ENCODE data around the gene RIPOR2.

RIPOR2 gene

DNA sequence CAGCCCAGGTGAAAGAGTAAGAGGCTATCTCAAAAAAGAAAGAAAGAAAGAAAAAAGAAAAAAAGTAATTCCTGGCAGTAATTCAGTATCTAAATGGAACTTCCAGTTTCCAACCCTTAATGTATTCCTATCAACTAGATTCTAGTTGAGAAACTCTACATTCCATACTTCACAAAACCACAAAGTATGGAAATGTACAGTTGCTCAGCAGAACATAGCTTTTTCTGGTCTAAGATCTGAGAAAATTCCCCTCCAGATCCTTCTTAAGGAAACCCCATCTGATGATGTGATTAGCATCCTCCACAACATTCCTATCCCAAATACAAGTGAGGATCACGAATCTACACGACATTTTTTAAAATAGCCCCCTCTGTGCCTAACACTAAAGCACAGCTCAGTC is 140.7 kb downstream of the RIPOR2 start:
- no peak for TF ChIP-seq GATA2 (IDR thresholded peaks at IDR 0.05; ENCODE audit: low read depth, low read length)
- TF ChIP-seq GATA3 (IDR thresholded peaks at IDR 0.05; ENCODE audit: low read depth, low read length): no peak

- TF ChIP-seq GATA2 (IDR thresholded peaks at IDR 0.05; ENCODE audit: low read depth, low read length): no peak
- TF ChIP-seq GATA3 (IDR thresholded peaks at IDR 0.05; ENCODE audit: low read depth, low read length): no peak
These were observed 147.6 kb downstream of the RIPOR2 start for GRCh38 chr6:24788031-24788665.

- TF ChIP-seq GATA2 (IDR thresholded peaks at IDR 0.05; ENCODE audit: low read depth, low read length) (no peak), GATA3 (IDR thresholded peaks at IDR 0.05; ENCODE audit: low read depth, low read length) (no peak)
These were observed 155.6 kb downstream of the RIPOR2 start for GRCh38 chr6:24780206-24780605.

DNA sequence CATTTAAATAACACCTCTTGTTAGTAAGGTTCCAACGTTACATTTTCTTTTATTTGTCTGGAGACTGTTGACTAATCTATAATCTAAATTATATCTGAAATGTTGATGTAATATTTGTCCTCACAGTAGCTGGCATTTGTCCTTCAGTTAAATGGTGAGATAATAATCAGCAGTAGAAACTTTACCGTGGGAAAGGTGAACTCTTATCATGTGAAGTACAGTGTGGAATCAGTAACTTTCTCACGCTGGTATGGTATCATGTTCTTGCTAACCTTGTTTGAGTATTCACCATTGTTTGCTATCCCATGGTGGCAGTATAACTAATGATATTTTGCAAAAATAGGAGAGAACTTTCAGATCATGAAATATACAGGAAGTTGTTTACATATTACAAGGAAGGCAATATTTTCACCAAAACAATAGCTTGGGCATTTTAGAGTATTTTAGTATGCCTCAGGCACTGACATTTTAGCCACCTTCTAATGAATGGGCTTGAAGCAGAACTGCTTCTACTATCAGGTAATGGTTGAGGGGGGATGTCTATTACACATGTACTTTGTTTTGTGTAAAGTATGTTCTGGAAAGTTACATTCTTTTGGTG is 156.2 kb downstream of the RIPOR2 start:
- TF ChIP-seq GATA3 (IDR thresholded peaks at IDR 0.05; ENCODE audit: low read depth, low read length): no peak

- TF ChIP-seq GATA3 (IDR thresholded peaks at IDR 0.05; ENCODE audit: low read depth, low read length) (no peak), GATA2 (IDR thresholded peaks at IDR 0.05; ENCODE audit: low read depth, low read length) (no peak)
These were observed 156.9 kb downstream of the RIPOR2 start for GRCh38 chr6:24778878-24779277.

DNA sequence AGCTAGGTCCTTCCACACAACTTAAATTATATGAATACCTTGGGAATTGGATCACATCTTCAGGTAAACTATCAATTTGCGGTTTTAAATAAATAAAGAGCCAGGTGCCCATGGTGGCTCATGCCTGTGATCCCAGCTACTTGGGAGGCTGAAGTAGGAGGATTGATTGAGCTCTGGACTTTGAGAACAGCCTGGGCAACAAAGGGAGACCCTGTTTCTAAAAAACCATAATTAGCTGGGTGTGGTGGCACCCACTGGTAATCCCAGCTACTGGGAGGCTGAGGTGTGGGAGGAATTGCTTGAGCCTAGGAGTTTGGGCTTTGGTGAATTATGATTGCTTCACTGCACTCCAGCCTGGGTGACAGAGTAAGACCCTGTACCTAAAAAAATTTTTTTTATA is 157.6 kb downstream of the RIPOR2 start:
- TF ChIP-seq GATA3 (IDR thresholded peaks at IDR 0.05; ENCODE audit: low read depth, low read length): no peak
- no peak for TF ChIP-seq GATA2 (IDR thresholded peaks at IDR 0.05; ENCODE audit: low read depth, low read length)

- TF ChIP-seq GATA3 (IDR thresholded peaks at IDR 0.05; ENCODE audit: low read depth, low read length) (no peak), GATA2 (IDR thresholded peaks at IDR 0.05; ENCODE audit: low read depth, low read length) (no peak)
These were observed 158.5 kb downstream of the RIPOR2 start for GRCh38 chr6:24777227-24777626.

DNA sequence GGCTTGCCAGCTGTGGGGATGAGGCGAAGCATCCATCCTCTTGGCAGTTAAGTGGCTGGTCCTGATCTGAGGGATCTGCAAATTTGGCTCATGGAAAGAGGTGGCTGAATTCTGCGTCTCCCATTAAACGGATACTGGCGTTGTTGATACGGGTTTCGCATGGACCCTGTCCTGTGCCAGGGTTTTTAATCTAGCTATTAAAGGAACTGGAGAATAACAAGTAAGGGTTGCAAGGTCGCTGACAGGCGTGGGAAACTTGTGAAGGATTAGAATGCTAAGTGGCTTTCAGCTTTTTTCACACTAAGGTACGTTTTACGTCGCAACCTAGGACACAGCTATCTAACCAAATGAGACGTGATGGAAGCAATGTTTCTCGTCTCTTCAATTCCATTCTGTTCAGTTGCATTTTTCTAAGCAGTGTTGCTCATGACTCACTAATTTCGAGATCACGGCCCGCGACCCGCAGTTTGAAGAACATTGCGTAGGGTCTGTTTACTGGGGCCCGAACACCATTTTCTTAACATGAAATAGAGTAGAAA is 160.2 kb downstream of the RIPOR2 start:
- no peak for TF ChIP-seq GATA2 (IDR thresholded peaks at IDR 0.05; ENCODE audit: low read depth, low read length)
- no peak for TF ChIP-seq GATA3 (IDR thresholded peaks at IDR 0.05; ENCODE audit: low read depth, low read length)

DNA sequence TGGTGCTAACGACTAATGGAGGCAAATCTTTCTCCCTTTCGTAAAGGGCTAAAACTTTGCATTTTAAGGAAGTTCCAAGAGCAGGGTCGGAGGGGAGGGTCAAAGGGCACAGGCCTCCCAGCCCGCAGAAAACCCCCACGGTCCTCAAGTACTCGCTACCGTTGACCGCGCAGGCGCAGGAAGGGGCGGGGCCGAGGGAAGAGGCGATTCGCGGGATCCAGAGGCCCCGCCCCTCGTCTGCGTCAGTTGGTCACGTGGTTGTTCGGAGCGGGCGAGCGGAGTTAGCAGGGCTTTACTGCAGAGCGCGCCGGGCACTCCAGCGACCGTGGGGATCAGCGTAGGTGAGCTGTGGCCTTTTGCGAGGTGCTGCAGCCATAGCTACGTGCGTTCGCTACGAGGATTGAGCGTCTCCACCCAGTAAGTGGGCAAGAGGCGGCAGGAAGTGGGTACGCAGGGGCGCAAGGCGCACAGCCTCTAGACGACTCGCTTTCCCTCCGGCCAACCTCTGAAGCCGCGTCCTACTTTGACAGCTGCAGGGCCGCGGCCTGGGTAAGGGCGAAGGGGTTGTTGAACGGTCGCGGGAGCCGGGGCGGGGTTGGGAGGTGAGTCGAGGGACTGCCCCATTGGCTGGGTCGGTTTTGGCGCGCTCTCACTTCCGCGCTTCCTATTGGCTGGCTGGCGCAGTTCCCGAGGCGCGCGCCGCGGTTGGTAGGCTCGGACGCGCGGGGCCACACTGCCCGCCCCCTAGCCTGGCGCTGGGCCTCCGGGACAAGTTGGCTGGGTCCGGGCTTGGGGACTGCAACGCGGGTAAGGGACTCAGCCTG is 160.9 kb downstream of the RIPOR2 start, which contains the start of gene GMNN:
Gene GMNN, plus strand, starts transcription at position 242 of the 824 bp plus-strand sequence. CDS start 2,310 bp downstream, outside the sequence.
- TF ChIP-seq GATA3 (IDR thresholded peaks at IDR 0.05; ENCODE audit: low read depth, low read length): no peak
- TF ChIP-seq GATA2 (IDR thresholded peaks at IDR 0.05; ENCODE audit: low read depth, low read length): no peak

DNA sequence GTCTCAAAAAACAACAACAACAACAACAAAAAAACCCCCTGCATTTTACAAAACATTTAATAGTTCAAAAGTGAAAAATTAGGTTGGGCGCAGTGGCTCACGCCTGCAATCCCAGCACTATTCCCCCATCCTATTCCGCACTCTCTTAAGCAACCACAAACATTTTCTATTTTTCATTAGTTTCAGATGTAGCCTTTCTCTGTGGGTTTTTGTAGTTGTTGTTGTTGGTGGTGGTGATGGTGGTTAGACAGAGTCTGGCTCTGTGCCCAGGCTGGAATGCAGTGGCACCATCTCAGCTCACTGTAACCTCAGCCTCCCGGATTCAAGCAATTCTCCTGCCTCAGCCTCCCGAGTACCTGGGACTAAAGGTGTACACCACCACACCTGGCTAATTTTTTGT is 167.4 kb downstream of the RIPOR2 start:
- TF ChIP-seq GATA2 (IDR thresholded peaks at IDR 0.05; ENCODE audit: low read depth, low read length) (no peak), GATA3 (IDR thresholded peaks at IDR 0.05; ENCODE audit: low read depth, low read length) (no peak)

- no peak for TF ChIP-seq GATA3 (IDR thresholded peaks at IDR 0.05; ENCODE audit: low read depth, low read length)
- TF ChIP-seq GATA2 (IDR thresholded peaks at IDR 0.05; ENCODE audit: low read depth, low read length): no peak
These were observed 168.9 kb downstream of the RIPOR2 start for GRCh38 chr6:24766680-24767462.

GRCh38 chr6:24763578-24763977 is 172.2 kb downstream of the RIPOR2 start:
- TF ChIP-seq GATA2 (IDR thresholded peaks at IDR 0.05; ENCODE audit: low read depth, low read length) (no peak), GATA3 (IDR thresholded peaks at IDR 0.05; ENCODE audit: low read depth, low read length) (no peak)

GRCh38 chr6:24761851-24762250 is 173.9 kb downstream of the RIPOR2 start:
- TF ChIP-seq GATA3 (IDR thresholded peaks at IDR 0.05; ENCODE audit: low read depth, low read length) (no peak), GATA2 (IDR thresholded peaks at IDR 0.05; ENCODE audit: low read depth, low read length) (no peak)

Measured in SH-SY5Y (cell line).